ENCODE results near the gene HES7.

DNA sequence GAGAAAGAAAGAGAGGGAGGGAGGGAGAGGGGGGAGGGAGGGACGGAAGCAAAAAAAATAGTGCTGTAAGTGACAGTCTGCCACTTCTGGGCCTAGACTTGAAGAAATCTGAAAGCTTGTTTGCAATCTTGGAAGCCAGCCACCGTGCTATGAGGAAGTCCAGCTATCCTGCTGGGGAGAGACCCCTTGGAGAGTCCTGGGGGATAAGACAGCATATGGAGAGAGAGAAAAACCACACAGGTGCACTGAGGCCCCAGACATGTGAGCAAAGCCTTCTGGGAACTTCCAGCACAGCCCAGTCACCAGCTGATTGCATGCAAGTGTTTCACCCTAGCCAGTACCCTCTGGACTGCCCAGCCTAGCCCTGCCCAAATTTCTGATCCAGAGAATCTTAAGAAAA is 23.8 kb downstream of the HES7 start:
- TF ChIP-seq CTCF (conservative IDR thresholded peaks at IDR 0.05; ENCODE audit: low read length): no peak
- no peak for TF ChIP-seq EZH2phosphoT487 (IDR thresholded peaks at IDR 0.05; ENCODE audit: borderline replicate concordance)

Data from Loucy (cell line).